LNCaP clone FGC (cell line): Measurements from ENCODE around the gene PRSS3.

Experiments used
- DNase-seq: peaks from one replicate; pipeline ENCODE4 v3.0.0-alpha.2; 2011; ENCODE audit warnings: low read depth
- H3K4me3 ChIP-seq: 2 replicates; pipeline ENCODE4 v1.5.1; 2011; ENCODE audit warnings: mild to moderate bottlenecking, low read depth, low read length, control low read depth
- CTCF ChIP-seq: IDR thresholded peaks from 2 replicates; pipeline ENCODE4 v1.5.1; 2012; ENCODE audit warnings: mild to moderate bottlenecking; ENCODE audit not compliant: control insufficient read depth, insufficient read depth; ENCODE audit errors: extremely low read depth

PRSS3 gene

GRCh38 chr9:33809506-33809905 is 14.1 kb downstream of the PRSS3 start:
- DNase-seq: no peak
- no peak for TF ChIP-seq CTCF
- no peak overlapping the region for H3K4me3 ChIP-seq

- no peak for DNase-seq
- peak; percentile 41 for TF ChIP-seq CTCF
- H3K4me3 ChIP-seq: no peak overlapping the region
Observed at GRCh38 chr9:33813712-33814641, 18.6 kb downstream of the PRSS3 start.

GRCh38 chr9:33815781-33816180 is 20.4 kb downstream of the PRSS3 start:
- TF ChIP-seq CTCF: no peak
- no peak overlapping the region for H3K4me3 ChIP-seq
- no peak for DNase-seq

GRCh38 chr9:33816327-33817252 is 21.2 kb downstream of the PRSS3 start, which contains the start of gene UBE2R2:
UBE2R2 (plus strand) TSS chr9:33817160; CDS start chr9:33817758, 598 bp downstream.
- H3K4me3 ChIP-seq: peak within 1 kb of the TSS; percentile 84
- no peak for TF ChIP-seq CTCF
- peak; percentile 65 for DNase-seq

- TF ChIP-seq CTCF: no peak
- H3K4me3 ChIP-seq: peak overlapping the region; percentile 84
- DNase-seq: no peak
Observed at GRCh38 chr9:33817327-33818166, 22.2 kb downstream of the PRSS3 start.
